DND-41 (cell line): ENCODE measurements around the gene TM9SF2.

Experiments used
- ATAC-seq: fragments of 200-7000 bp; cut with Tn5 transposase; 3 replicates; pipeline ENCODE4 v1.9.1; 2021; ENCODE audit warnings: low read depth; ENCODE audit not compliant: insufficient read depth
- DNase-seq: peaks from one replicate; pipeline ENCODE4 v3.0.0-alpha.2; 2020
- H2AFZ ChIP-seq: 2 replicates; pipeline ENCODE4 v1.6.0; 2012; ENCODE audit warnings: low read depth, low read length
- H3K27ac ChIP-seq: 2 replicates; pipeline ENCODE4 v1.5.1; 2012; ENCODE audit warnings: low read length, inconsistent platforms
- H3K27me3 ChIP-seq: fragments of 200-600 bp; sonication (generic); 2 replicates; pipeline ENCODE4 v1.6.0; 2012; ENCODE audit warnings: low read length, mild to moderate bottlenecking, inconsistent platforms; ENCODE audit not compliant: insufficient read depth, poor library complexity
- H3K36me3 ChIP-seq: 2 replicates; pipeline ENCODE4 v1.5.1; 2012; ENCODE audit warnings: low read length, inconsistent platforms; ENCODE audit not compliant: insufficient read depth
- H3K4me1 ChIP-seq: 2 replicates; pipeline ENCODE4 v1.5.1; 2012; ENCODE audit warnings: mild to moderate bottlenecking, low read length; ENCODE audit not compliant: insufficient read depth
- H3K4me2 ChIP-seq: 2 replicates; pipeline ENCODE4 v1.6.0; 2012; ENCODE audit warnings: mild to moderate bottlenecking, moderate library complexity, low read length, inconsistent platforms; ENCODE audit not compliant: insufficient read depth
- H3K4me3 ChIP-seq, 2 experiments: fragments of 200-600 bp in 1 of 2; shearing (Covaris generic) in 1 of 2; 2 replicates each; pipeline ENCODE4 v1.5.1; 2012 to 2016; ENCODE audit warnings: inconsistent platforms in 2 of 2, low read length in 2 of 2, mild to moderate bottlenecking in 2 of 2, low read depth in 1 of 2, moderate library complexity in 1 of 2
- H3K79me2 ChIP-seq: 2 replicates; pipeline ENCODE4 v1.6.0; 2012; ENCODE audit warnings: low read length, inconsistent platforms; ENCODE audit not compliant: insufficient read depth
- H3K9ac ChIP-seq: 2 replicates; pipeline ENCODE4 v1.6.0; 2012; ENCODE audit warnings: low read depth, mild to moderate bottlenecking, inconsistent platforms, low read length, moderate library complexity
- H3K9me3 ChIP-seq: 2 replicates; pipeline ENCODE4 v1.5.1; 2012; ENCODE audit warnings: low read length, moderate library complexity, mild to moderate bottlenecking, inconsistent platforms; ENCODE audit not compliant: insufficient read depth, severe bottlenecking
- H4K20me1 ChIP-seq: 2 replicates; pipeline ENCODE4 v1.6.0; 2012; ENCODE audit warnings: low read length; ENCODE audit not compliant: insufficient read depth
- CTCF ChIP-seq: IDR thresholded peaks from 2 replicates; pipeline ENCODE4 v1.5.1; 2012; ENCODE audit warnings: borderline replicate concordance, low read length, moderate library complexity, mild to moderate bottlenecking; ENCODE audit not compliant: poor library complexity, severe bottlenecking; ENCODE audit errors: extremely low read depth
- EZH2 ChIP-seq: IDR thresholded peaks from 3 replicates; pipeline ENCODE4 v1.6.1; 2012; ENCODE audit warnings: borderline replicate concordance, low read depth, mild to moderate bottlenecking, moderate library complexity, low read length, inconsistent platforms; ENCODE audit not compliant: severe bottlenecking

Gene TM9SF2

DNA sequence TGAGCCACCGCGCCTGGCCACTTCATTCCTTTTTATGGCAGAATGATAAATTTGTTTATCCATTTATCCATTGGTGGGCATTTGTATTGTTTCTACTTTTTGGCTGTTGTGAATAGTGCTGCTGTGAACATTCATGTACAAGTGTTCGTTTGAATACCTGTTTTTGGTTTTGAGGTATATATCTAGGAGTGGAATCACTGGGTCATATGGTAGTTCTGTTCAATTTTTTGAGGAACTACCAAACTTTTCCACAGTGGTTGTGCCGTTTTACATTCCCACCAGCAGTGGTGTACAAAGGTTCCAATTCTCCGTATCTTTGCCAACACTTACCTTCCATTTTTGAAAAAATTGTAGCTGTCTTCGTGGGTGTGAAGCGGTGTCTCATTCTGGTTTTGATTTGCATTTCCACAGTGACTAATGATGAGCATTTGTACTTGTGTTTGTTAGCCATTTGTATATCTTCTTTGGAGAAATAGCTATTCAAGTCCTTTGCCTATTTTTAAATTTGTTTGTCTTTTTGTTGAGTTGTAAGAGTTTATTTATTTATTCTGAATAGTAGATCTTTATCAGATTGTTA, 55.7 kb downstream of the TM9SF2 start:
- Histone ChIP-seq H3K36me3 (peaks cover 80% of the 10 kb centered on the region), H3K27ac (no peak overlapping the region), H3K79me2 (no peaks in the 10 kb centered on the region), H3K4me3 (no peak overlapping the region), H3K9ac (no peak overlapping the region), H3K4me2 (no peak overlapping the region), H2AFZ (no peak overlapping the region), H3K4me1 (no peaks in the 10 kb centered on the region), H4K20me1 (no peaks in the 10 kb centered on the region), H3K9me3 (no peaks in the 10 kb centered on the region), H3K27me3 (no peaks in the 10 kb centered on the region)
- ATAC-seq (no peak), DNase-seq (no peak)
- TF ChIP-seq CTCF (no peak), EZH2 (no peak)

DNA sequence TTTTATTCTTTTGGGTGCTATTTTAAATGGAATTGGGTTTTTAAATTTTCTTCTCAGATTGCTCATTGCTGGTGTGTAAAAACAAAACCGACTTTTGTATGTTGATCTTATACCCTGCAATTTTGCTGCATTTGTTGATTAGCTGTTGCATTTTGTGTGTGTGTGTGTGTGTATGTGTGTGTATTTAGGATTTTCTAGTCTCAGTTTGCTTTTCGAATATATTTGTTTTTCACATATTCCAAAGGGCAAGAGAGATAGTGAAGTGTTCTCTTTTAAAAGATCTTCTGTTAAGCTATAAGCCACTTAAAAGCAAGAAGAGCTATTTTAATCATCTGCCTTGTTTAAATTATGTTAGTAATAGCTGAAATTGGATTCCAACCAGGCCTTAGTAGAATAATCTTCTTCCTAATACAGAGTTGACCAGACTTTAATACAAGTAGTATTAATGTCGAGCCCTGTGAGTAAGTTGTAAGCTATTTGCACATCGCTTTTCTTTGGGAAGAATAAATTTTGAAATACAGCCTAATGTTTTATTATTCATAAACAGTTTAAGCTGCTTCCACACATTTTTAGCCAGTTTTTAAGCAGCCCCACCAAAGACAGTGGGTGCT, 57.4 kb downstream of the TM9SF2 start:
- Histone ChIP-seq H3K4me2 (no peak overlapping the region), H3K4me3 (no peak overlapping the region), H3K79me2 (no peaks in the 10 kb centered on the region), H3K9me3 (no peaks in the 10 kb centered on the region), H2AFZ (no peak overlapping the region), H3K27ac (no peak overlapping the region), H4K20me1 (no peaks in the 10 kb centered on the region), H3K27me3 (no peaks in the 10 kb centered on the region), H3K9ac (no peak overlapping the region), H3K36me3 (peaks cover 80% of the 10 kb centered on the region), H3K4me1 (no peaks in the 10 kb centered on the region)
- TF ChIP-seq EZH2, result no peak
- TF ChIP-seq CTCF, result no peak
- ATAC-seq (no peak), DNase-seq (no peak)

DNA sequence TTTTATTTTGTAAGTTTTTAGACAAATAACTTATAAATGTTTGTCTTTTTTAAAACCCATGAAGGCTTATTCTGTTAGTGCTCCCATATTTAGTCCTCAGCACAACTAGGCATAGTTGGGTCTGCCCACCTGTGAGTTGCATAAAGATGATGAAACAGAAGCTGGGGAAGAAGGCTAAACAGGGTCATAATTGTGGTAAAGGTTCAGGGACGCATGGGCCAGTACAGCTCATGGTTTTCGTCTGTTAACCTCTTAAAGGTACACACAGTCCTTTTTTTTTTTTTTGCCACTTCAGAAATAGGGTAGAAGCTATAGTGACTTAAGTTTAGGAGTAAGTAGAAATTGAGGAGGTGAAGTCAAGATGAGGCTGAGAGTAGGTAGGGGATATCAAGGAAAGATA, 58.3 kb downstream of the TM9SF2 start:
- Histone ChIP-seq H3K27ac (no peak overlapping the region), H3K9me3 (no peaks in the 10 kb centered on the region), H3K9ac (no peak overlapping the region), H3K4me3 (no peak overlapping the region), H3K4me2 (no peak overlapping the region), H3K4me1 (no peaks in the 10 kb centered on the region), H2AFZ (no peak overlapping the region), H3K79me2 (no peaks in the 10 kb centered on the region), H3K36me3 (peaks cover 80% of the 10 kb centered on the region), H3K27me3 (no peaks in the 10 kb centered on the region), H4K20me1 (no peaks in the 10 kb centered on the region)
- no peak for ATAC-seq
- TF ChIP-seq CTCF, result no peak
- no peak for TF ChIP-seq EZH2
- DNase-seq, result no peak

GRCh38 chr13:99563404-99563803, 62.1 kb downstream of the TM9SF2 start:
- H3K4me1 ChIP-seq, result no peaks in the 10 kb centered on the region
- H3K79me2 ChIP-seq, result no peaks in the 10 kb centered on the region
- H3K4me2 ChIP-seq, result no peak overlapping the region
- no peak overlapping the region for H3K27ac ChIP-seq
- ATAC-seq, result no peak
- H3K9me3 ChIP-seq, result peaks cover 3% of the 10 kb centered on the region
- H3K27me3 ChIP-seq, result no peaks in the 10 kb centered on the region
- no peak overlapping the region for H2AFZ ChIP-seq
- H4K20me1 ChIP-seq, result no peaks in the 10 kb centered on the region
- no peak for DNase-seq
- H3K4me3 ChIP-seq, result no peak overlapping the region
- H3K9ac ChIP-seq, result no peak overlapping the region
- H3K36me3 ChIP-seq, result peaks cover 61% of the 10 kb centered on the region
- TF ChIP-seq EZH2 (no peak), CTCF (no peak)
